Gastroesophageal sphincter (tissue), 3 donors: ENCODE measurements around the gene SDC3.

Experiments
- POLR2A ChIP-seq, 2 donors: fragments of 450-650 bp; IDR thresholded peaks; one replicate each; pipeline ENCODE4 v1.6.1; 2017; ENCODE audit warnings: antibody characterized with exemption in 2 of 2, mild to moderate bottlenecking in 2 of 2, moderate library complexity in 1 of 2
- TF ChIP-seq, protein P1 (sequence below), 4 experiments: fragments of 200-600 bp in 2 of 4; fragments of 450-650 bp in 2 of 4; sonication (generic) in 1 of 4; IDR thresholded peaks; one replicate each; pipeline ENCODE4 v1.5.1; 2017 to 2019; ENCODE audit warnings: antibody characterized with exemption in 4 of 4, mild to moderate bottlenecking in 2 of 4, moderate library complexity in 2 of 4

DNA sequence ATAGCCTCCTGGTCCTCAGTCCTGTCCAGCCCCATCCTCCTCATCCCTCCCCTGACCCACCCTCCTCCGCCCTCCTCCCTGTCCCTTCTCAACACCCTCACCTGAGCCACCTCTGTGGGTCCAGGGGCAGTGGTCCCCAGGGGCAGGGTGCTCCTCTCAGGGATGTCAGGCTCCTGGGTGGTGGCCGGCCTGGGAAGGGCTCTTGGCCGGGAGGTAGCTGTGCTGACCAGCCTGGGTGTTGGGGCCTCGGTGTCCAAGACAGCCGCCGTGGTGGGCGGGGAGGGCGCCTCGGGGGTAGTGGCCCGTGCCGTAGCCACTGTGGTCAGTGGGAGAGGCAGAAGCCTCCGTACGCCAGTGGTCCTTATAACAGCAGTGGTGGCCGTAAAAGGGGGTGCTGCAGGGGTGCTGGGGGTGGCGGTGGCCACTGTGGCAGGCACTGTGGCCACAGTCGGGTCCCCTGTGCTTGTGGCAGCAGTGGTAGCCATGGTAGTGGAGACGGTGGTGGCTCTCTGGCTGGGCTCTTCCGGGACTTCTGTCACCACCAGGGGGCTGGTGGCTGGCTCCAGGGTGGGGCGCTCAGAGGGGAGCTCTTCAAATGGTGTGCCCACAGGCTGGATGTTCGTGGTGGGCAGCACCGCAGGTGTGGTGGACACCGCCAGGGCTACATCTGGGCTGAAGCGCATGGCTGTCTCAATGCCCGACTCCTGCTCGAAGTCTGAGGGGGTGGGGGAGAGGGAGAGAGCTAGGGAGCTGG lies 31.9 kb downstream of the SDC3 start:
- no peak for TF ChIP-seq POLR2A (IDR thresholded peaks at IDR 0.05)
- TF ChIP-seq, protein P1, sequence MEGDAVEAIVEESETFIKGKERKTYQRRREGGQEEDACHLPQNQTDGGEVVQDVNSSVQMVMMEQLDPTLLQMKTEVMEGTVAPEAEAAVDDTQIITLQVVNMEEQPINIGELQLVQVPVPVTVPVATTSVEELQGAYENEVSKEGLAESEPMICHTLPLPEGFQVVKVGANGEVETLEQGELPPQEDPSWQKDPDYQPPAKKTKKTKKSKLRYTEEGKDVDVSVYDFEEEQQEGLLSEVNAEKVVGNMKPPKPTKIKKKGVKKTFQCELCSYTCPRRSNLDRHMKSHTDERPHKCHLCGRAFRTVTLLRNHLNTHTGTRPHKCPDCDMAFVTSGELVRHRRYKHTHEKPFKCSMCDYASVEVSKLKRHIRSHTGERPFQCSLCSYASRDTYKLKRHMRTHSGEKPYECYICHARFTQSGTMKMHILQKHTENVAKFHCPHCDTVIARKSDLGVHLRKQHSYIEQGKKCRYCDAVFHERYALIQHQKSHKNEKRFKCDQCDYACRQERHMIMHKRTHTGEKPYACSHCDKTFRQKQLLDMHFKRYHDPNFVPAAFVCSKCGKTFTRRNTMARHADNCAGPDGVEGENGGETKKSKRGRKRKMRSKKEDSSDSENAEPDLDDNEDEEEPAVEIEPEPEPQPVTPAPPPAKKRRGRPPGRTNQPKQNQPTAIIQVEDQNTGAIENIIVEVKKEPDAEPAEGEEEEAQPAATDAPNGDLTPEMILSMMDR (IDR thresholded peaks at IDR 0.05) = peak in 2 of 4 experiments; percentile 22 to 24
